Peyer's patch (tissue), 4 donors: ENCODE measurements around the gene RFTN1.

Experiments used
- POLR2A ChIP-seq, 2 donors: fragments of 450-650 bp; IDR thresholded peaks; one replicate each; pipeline ENCODE4 v1.5.1; 2017; ENCODE audit warnings: antibody characterized with exemption in 2 of 2, mild to moderate bottlenecking in 2 of 2, moderate library complexity in 2 of 2
- TF ChIP-seq, protein P1 (sequence below), 6 experiments: fragments of 450-650 bp in 4 of 6; fragments of 200-600 bp in 2 of 6; sonication (generic) in 1 of 6; IDR thresholded peaks; one replicate each; pipeline ENCODE4 v1.5.1; 2017 to 2019; ENCODE audit warnings: antibody characterized with exemption in 6 of 6, mild to moderate bottlenecking in 3 of 6, moderate library complexity in 1 of 6

- no peak for TF ChIP-seq POLR2A (IDR thresholded peaks at IDR 0.05)
- TF ChIP-seq, protein P1, sequence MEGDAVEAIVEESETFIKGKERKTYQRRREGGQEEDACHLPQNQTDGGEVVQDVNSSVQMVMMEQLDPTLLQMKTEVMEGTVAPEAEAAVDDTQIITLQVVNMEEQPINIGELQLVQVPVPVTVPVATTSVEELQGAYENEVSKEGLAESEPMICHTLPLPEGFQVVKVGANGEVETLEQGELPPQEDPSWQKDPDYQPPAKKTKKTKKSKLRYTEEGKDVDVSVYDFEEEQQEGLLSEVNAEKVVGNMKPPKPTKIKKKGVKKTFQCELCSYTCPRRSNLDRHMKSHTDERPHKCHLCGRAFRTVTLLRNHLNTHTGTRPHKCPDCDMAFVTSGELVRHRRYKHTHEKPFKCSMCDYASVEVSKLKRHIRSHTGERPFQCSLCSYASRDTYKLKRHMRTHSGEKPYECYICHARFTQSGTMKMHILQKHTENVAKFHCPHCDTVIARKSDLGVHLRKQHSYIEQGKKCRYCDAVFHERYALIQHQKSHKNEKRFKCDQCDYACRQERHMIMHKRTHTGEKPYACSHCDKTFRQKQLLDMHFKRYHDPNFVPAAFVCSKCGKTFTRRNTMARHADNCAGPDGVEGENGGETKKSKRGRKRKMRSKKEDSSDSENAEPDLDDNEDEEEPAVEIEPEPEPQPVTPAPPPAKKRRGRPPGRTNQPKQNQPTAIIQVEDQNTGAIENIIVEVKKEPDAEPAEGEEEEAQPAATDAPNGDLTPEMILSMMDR (IDR thresholded peaks at IDR 0.05): no peak
These were observed 192.8 kb downstream of the RFTN1 start for GRCh38 chr3:16320711-16321110.
